MG63 (cell line): ENCODE data around the gene HNRNPU. TPM values are rescaled to one million over a fixed set of nuclear protein-coding genes. Genes with fewer than 3 reads are reported as not detected.

Experiments
- DNase-seq: peaks from one replicate; pipeline ENCODE4 v3.0.0-alpha.2; 2020
- H3K27me3 ChIP-seq: fragments of 250-450 bp; sonication (Bioruptor Pico); 2 replicates; pipeline ENCODE4 v1.5.1; 2020; ENCODE audit warnings: mild to moderate bottlenecking, moderate library complexity
- H3K36me3 ChIP-seq: fragments of 250-450 bp; sonication (Bioruptor Pico); 2 replicates; pipeline ENCODE4 v1.5.1; 2020; ENCODE audit warnings: mild to moderate bottlenecking, moderate library complexity
- H3K4me3 ChIP-seq: fragments of 250-450 bp; sonication (Bioruptor Pico); 2 replicates; pipeline ENCODE4 v1.5.1; 2020; ENCODE audit warnings: mild to moderate bottlenecking, moderate library complexity
- H3K9me3 ChIP-seq: fragments of 250-450 bp; sonication (Bioruptor Pico); 2 replicates; pipeline ENCODE4 v1.5.1; 2020; ENCODE audit warnings: mild to moderate bottlenecking, moderate library complexity
- total RNA-seq: library from RNA; depleted of rRNA; stranded (reverse); fragments of >200 nt; shearing (Covaris generic); gene quantifications from 2 replicates; pipeline ENCODE4 v1.2.3, GENCODE V29; 2014; ENCODE audit warnings: low replicate concordance

HNRNPU gene
- total RNA-seq, 1 experiment from 2014 or later: 173 TPM

- no peak for DNase-seq
Measured at GRCh38 chr1:244866355-244866754, 2.0 kb upstream of the HNRNPU start.

GRCh38 chr1:244865820-244866219 is 1.5 kb upstream of the HNRNPU start:
- DNase-seq: no peak
- Histone ChIP-seq H3K36me3 (peaks cover 27% of the 10 kb centered on the region), H3K9me3 (no peaks in the 10 kb centered on the region), H3K4me3 (0 out of 2 replicates have a peak overlapping the region, but pooled peaks have one; percentile 84), H3K27me3 (no peaks in the 10 kb centered on the region)

More at GRCh38 chr1:244866355-244866754, 2.0 kb upstream of the HNRNPU start:
- H3K9me3 ChIP-seq: no peaks in the 10 kb centered on the region
- H3K36me3 ChIP-seq: peaks cover 22% of the 10 kb centered on the region
- no peaks in the 10 kb centered on the region for H3K27me3 ChIP-seq
- H3K4me3 ChIP-seq: no peak overlapping the region

GRCh38 chr1:244865028-244865371 is 657 bp upstream of the HNRNPU start:
- Histone ChIP-seq H3K36me3 (peaks cover 35% of the 10 kb centered on the region), H3K27me3 (no peaks in the 10 kb centered on the region), H3K9me3 (no peaks in the 10 kb centered on the region), H3K4me3 (peak overlapping the region; percentile 84)
- peak; percentile 55 for DNase-seq

GRCh38 chr1:244863491-244864252 is 671 bp downstream of the HNRNPU start:
- Histone ChIP-seq H3K36me3 (peaks cover 48% of the 10 kb centered on the region), H3K27me3 (no peaks in the 10 kb centered on the region), H3K4me3 (peak overlapping the region; percentile 84), H3K9me3 (no peaks in the 10 kb centered on the region)
- DNase-seq: peak; percentile 31

- Histone ChIP-seq H3K9me3 (no peaks in the 10 kb centered on the region), H3K36me3 (peaks cover 56% of the 10 kb centered on the region), H3K4me3 (peak overlapping the region; percentile 84), H3K27me3 (no peaks in the 10 kb centered on the region)
- peak; percentile 98 for DNase-seq
Measured at GRCh38 chr1:244862699-244863490, 1.4 kb downstream of the HNRNPU start.

GRCh38 chr1:244862354-244862698 is 2.0 kb downstream of the HNRNPU start:
- no peak for DNase-seq

GRCh38 chr1:244861683-244862082 is 2.7 kb downstream of the HNRNPU start:
- Histone ChIP-seq H3K4me3 (peak overlapping the region; percentile 84), H3K36me3 (peaks cover 68% of the 10 kb centered on the region), H3K27me3 (no peaks in the 10 kb centered on the region), H3K9me3 (no peaks in the 10 kb centered on the region)
- no peak for DNase-seq

More at GRCh38 chr1:244862354-244862698, 2.0 kb downstream of the HNRNPU start:
- Histone ChIP-seq H3K9me3 (no peaks in the 10 kb centered on the region), H3K4me3 (peak overlapping the region; percentile 84), H3K27me3 (no peaks in the 10 kb centered on the region), H3K36me3 (peaks cover 62% of the 10 kb centered on the region)

- DNase-seq: no peak
- H3K4me3 ChIP-seq: peak overlapping the region; percentile 84
- no peaks in the 10 kb centered on the region for H3K9me3 ChIP-seq
- H3K36me3 ChIP-seq: peaks cover 75% of the 10 kb centered on the region
- no peaks in the 10 kb centered on the region for H3K27me3 ChIP-seq
Measured at GRCh38 chr1:244860914-244861610, 3.3 kb downstream of the HNRNPU start.

- H3K36me3 ChIP-seq: peaks cover 84% of the 10 kb centered on the region
- H3K4me3 ChIP-seq: peak overlapping the region; percentile 84
- no peaks in the 10 kb centered on the region for H3K9me3 ChIP-seq
- H3K27me3 ChIP-seq: no peaks in the 10 kb centered on the region
- DNase-seq: no peak
Measured at GRCh38 chr1:244860078-244860477, 4.3 kb downstream of the HNRNPU start.

GRCh38 chr1:244858357-244858756 is 6.0 kb downstream of the HNRNPU start:
- DNase-seq: no peak
- H3K9me3 ChIP-seq: no peaks in the 10 kb centered on the region
- H3K27me3 ChIP-seq: no peaks in the 10 kb centered on the region
- no peak overlapping the region for H3K4me3 ChIP-seq
- peaks cover 94% of the 10 kb centered on the region for H3K36me3 ChIP-seq

GRCh38 chr1:244857761-244858160 is 6.6 kb downstream of the HNRNPU start:
- no peak for DNase-seq
- H3K27me3 ChIP-seq: no peaks in the 10 kb centered on the region
- H3K9me3 ChIP-seq: no peaks in the 10 kb centered on the region
- H3K36me3 ChIP-seq: peaks cover 100% of the 10 kb centered on the region
- H3K4me3 ChIP-seq: no peak overlapping the region

GRCh38 chr1:244854865-244855578 is 9.3 kb downstream of the HNRNPU start:
- DNase-seq: no peak
- peaks cover 98% of the 10 kb centered on the region for H3K36me3 ChIP-seq

GRCh38 chr1:244854166-244854565 is 10.2 kb downstream of the HNRNPU start:
- Histone ChIP-seq H3K36me3 (peaks cover 98% of the 10 kb centered on the region), H3K27me3 (no peaks in the 10 kb centered on the region)

More at GRCh38 chr1:244854865-244855578, 9.3 kb downstream of the HNRNPU start:
- H3K4me3 ChIP-seq: no peak overlapping the region
- no peaks in the 10 kb centered on the region for H3K27me3 ChIP-seq
- no peaks in the 10 kb centered on the region for H3K9me3 ChIP-seq

GRCh38 chr1:244852694-244853093 is 11.6 kb downstream of the HNRNPU start:
- no peak for DNase-seq
- H3K9me3 ChIP-seq: no peaks in the 10 kb centered on the region
- H3K36me3 ChIP-seq: peaks cover 98% of the 10 kb centered on the region
- H3K27me3 ChIP-seq: no peaks in the 10 kb centered on the region
- no peak overlapping the region for H3K4me3 ChIP-seq

More at GRCh38 chr1:244854166-244854565, 10.2 kb downstream of the HNRNPU start:
- Histone ChIP-seq H3K4me3 (no peak overlapping the region), H3K9me3 (no peaks in the 10 kb centered on the region)
- no peak for DNase-seq

- Histone ChIP-seq H3K36me3 (peaks cover 98% of the 10 kb centered on the region), H3K4me3 (no peak overlapping the region), H3K9me3 (no peaks in the 10 kb centered on the region), H3K27me3 (no peaks in the 10 kb centered on the region)
- no peak for DNase-seq
Measured at GRCh38 chr1:244851546-244852231, 12.7 kb downstream of the HNRNPU start.

- H3K4me3 ChIP-seq: no peak overlapping the region
- peaks cover 98% of the 10 kb centered on the region for H3K36me3 ChIP-seq
- no peaks in the 10 kb centered on the region for H3K9me3 ChIP-seq
- H3K27me3 ChIP-seq: no peaks in the 10 kb centered on the region
- DNase-seq: no peak
Measured at GRCh38 chr1:244850896-244851295, 13.4 kb downstream of the HNRNPU start.
